Testis (tissue), 2 donors: ENCODE results near the gene SH3TC1.

Experiments
- CTCF ChIP-seq, 3 experiments: fragments of 450-650 bp in 2 of 3; fragments of 200-600 bp in 1 of 3; sonication (generic) in 1 of 3; IDR thresholded peaks; one replicate each; pipeline ENCODE4 v1.5.1; 2016 to 2019; ENCODE audit warnings: antibody characterized with exemption in 3 of 3, mild to moderate bottlenecking in 2 of 3, moderate library complexity in 1 of 3
- POLR2A ChIP-seq: fragments of 450-650 bp; IDR thresholded peaks from one replicate; pipeline ENCODE4 v1.6.1; 2017; ENCODE audit warnings: antibody characterized with exemption, mild to moderate bottlenecking, moderate library complexity

DNA sequence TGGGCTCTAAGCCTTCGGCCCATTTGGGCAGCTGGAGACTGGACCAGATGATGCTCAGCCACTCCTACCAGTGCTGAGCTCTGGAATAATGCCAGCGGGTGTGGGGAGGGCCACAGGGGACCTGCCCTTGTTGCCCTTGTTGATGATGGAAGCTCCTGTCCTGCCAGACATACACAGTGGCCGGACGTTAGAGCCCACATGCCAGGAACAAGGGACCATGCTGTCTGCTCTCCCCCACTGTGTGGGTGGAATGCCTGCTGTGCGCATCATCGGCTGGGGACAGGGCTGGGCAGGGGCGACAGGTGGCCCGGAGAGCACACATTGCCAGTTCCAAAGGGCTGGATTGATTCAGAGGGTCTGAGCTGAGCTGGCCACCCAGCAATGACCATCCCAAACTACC, 42.5 kb upstream of the SH3TC1 start:
- TF ChIP-seq CTCF (IDR thresholded peaks at IDR 0.05): no peak
- no peak for TF ChIP-seq POLR2A
